Neural progenitor cell (in vitro differentiated cells): Measurements from ENCODE around the gene SPG21.

ENCODE experiments used
- EZH2 ChIP-seq: fragments of 200-600 bp; sonication (generic); IDR thresholded peaks from 2 replicates; pipeline ENCODE4 v1.6.1; 2017; ENCODE audit warnings: antibody characterized with exemption, mild to moderate bottlenecking, moderate library complexity
- EZH2phosphoT487 ChIP-seq: fragments of 200-600 bp; sonication (generic); IDR thresholded peaks from 2 replicates; pipeline ENCODE4 v1.6.1; 2017; ENCODE audit warnings: antibody characterized with exemption
- TF ChIP-seq, protein P1 (sequence below): fragments of 200-600 bp; sonication (generic); IDR thresholded peaks from 2 replicates; pipeline ENCODE4 v1.5.1; 2017; ENCODE audit warnings: antibody characterized with exemption, mild to moderate bottlenecking

DNA sequence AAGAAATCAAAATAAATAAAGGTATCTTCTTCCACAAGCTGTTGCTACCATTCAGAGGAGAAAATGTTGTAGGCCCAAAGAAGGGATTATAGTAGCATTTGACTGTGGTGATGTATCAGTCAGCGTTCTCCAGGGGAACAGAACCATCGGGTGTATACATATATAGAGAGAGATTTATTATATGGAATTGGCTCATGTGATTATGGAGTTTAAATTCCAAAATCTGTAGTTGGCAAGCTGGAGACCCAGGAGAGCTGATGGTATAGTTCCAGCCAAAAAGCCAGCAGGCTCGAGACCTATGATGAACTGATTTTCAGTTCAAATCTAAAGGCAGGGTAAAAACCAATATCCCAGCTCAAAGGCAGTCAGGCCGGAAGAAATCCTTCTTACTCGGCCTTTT is 7.4 kb upstream of the SPG21 start:
- TF ChIP-seq, protein P1, sequence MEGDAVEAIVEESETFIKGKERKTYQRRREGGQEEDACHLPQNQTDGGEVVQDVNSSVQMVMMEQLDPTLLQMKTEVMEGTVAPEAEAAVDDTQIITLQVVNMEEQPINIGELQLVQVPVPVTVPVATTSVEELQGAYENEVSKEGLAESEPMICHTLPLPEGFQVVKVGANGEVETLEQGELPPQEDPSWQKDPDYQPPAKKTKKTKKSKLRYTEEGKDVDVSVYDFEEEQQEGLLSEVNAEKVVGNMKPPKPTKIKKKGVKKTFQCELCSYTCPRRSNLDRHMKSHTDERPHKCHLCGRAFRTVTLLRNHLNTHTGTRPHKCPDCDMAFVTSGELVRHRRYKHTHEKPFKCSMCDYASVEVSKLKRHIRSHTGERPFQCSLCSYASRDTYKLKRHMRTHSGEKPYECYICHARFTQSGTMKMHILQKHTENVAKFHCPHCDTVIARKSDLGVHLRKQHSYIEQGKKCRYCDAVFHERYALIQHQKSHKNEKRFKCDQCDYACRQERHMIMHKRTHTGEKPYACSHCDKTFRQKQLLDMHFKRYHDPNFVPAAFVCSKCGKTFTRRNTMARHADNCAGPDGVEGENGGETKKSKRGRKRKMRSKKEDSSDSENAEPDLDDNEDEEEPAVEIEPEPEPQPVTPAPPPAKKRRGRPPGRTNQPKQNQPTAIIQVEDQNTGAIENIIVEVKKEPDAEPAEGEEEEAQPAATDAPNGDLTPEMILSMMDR = no peak
- TF ChIP-seq EZH2 (no peak), EZH2phosphoT487 (no peak)
